DMS53 treated with DMSO at 0.1 percent for 48 hours (cell line): Measurements from ENCODE around the gene LGR6.
"Not testable (repeated sequence)": the region's sequence is repeated elsewhere in the genome, so short reads cannot be mapped to it uniquely, and the experiment has no call there.

Source experiments
- DNase-seq: peaks from one replicate; lab custom pipeline; 2025; ENCODE audit not compliant: unreplicated experiment; lab: John Stamatoyannopoulos, UW

Gene LGR6

GRCh38 chr1:202193614-202194327, at the start of gene LGR6:
Gene LGR6, plus strand, starts transcription at chr1:202193799. Its CDS starts 191 bp downstream, at chr1:202193990.
- no peak for DNase-seq

GRCh38 chr1:202144402-202145067, 49.1 kb upstream of the LGR6 start, which contains the start of gene ARL8A:
Gene ARL8A, minus strand, starts transcription at chr1:202144737. Its CDS starts 165 bp downstream, at chr1:202144572.
- DNase-seq, result peak; percentile 37

GRCh38 chr1:202145068-202145743, 48.4 kb upstream of the LGR6 start:
- DNase-seq, result no peak

- DNase-seq, result not testable (repeated sequence)
These were observed 47.9 kb upstream of the LGR6 start for GRCh38 chr1:202145744-202146140.

GRCh38 chr1:202146279-202146678, 47.3 kb upstream of the LGR6 start:
- no peak for DNase-seq

- DNase-seq, result no peak
These were observed 46.6 kb upstream of the LGR6 start for GRCh38 chr1:202146993-202147392.

- DNase-seq, result no peak
These were observed 45.2 kb upstream of the LGR6 start for GRCh38 chr1:202148391-202148790.

- DNase-seq, result no peak
These were observed 44.0 kb upstream of the LGR6 start for GRCh38 chr1:202149566-202149965.

- DNase-seq, result no peak
These were observed 43.4 kb upstream of the LGR6 start for GRCh38 chr1:202150187-202150586.

GRCh38 chr1:202150602-202151001, 43.0 kb upstream of the LGR6 start:
- no peak for DNase-seq

- DNase-seq, result no peak
These were observed 42.6 kb upstream of the LGR6 start for GRCh38 chr1:202151045-202151444.

- no peak for DNase-seq
These were observed 41.2 kb upstream of the LGR6 start for GRCh38 chr1:202152399-202152798.

- no peak for DNase-seq
These were observed 40.3 kb upstream of the LGR6 start for GRCh38 chr1:202153284-202153683.

GRCh38 chr1:202154148-202154765, 39.3 kb upstream of the LGR6 start:
- DNase-seq, result no peak

- peak; percentile 84 for DNase-seq
These were observed 38.7 kb upstream of the LGR6 start for GRCh38 chr1:202154766-202155477.

- peak; percentile 35 for DNase-seq
These were observed 38.0 kb upstream of the LGR6 start for GRCh38 chr1:202155478-202156021.

GRCh38 chr1:202156590-202156989, 37.0 kb upstream of the LGR6 start:
- DNase-seq, result no peak

GRCh38 chr1:202157945-202158344, 35.7 kb upstream of the LGR6 start:
- DNase-seq, result no peak

GRCh38 chr1:202158810-202159533, 34.6 kb upstream of the LGR6 start:
- no peak for DNase-seq
